ENCODE measurements around the gene SLC5A1. TPM values are rescaled to one million over a fixed set of nuclear protein-coding genes. Genes with fewer than 3 reads are reported as not detected.

The SLC5A1 gene
- not detected in 2 replicates for total RNA-seq

GRCh38 chr22:32042924-32043323 lies at the start of gene SLC5A1:
SLC5A1 (plus strand) TSS chr22:32043261; CDS start chr22:32043282, 21 bp downstream.

GRCh38 chr22:32158712-32159533 lies 115.9 kb downstream of the SLC5A1 start, which contains the start of gene C22orf42:
C22orf42 (minus strand) TSS chr22:32159303; CDS start chr22:32159215, 88 bp downstream.

Other genes starting within 250 kb of the SLC5A1 start
- 29.8 and 131 TPM in 2 replicates for gene YWHAH, start 98.7 kb upstream of the SLC5A1 start, total RNA-seq
- not detected in 2 replicates for gene C22orf42, start 116.0 kb downstream of the SLC5A1 start, total RNA-seq
- not detected in 2 replicates for gene RFPL2, start 161.8 kb downstream of the SLC5A1 start, total RNA-seq
- not detected in 2 replicates for gene SLC5A4, start 212.1 kb downstream of the SLC5A1 start, total RNA-seq